ENCODE data around the gene TADA3.

- TF ChIP-seq CTCF (conservative IDR thresholded peaks at IDR 0.05; ENCODE audit: low read depth, low read length) (no peak), SMC3 (IDR thresholded peaks at IDR 0.05; ENCODE audit: low read depth, low read length) (no peak), BHLHE40 (IDR thresholded peaks at IDR 0.05; ENCODE audit: low read depth, low read length) (no peak), RAD21 (IDR thresholded peaks at IDR 0.05; ENCODE audit: low read length) (no peak), RFX5 (IDR thresholded peaks at IDR 0.05; ENCODE audit: low read depth, low read length) (no peak), POLR2A (IDR thresholded peaks at IDR 0.05; ENCODE audit: low read depth, low read length) (no peak), RCOR1 (IDR thresholded peaks at IDR 0.05; ENCODE audit: insufficient replicate concordance, low read length) (no peak), CEBPB (IDR thresholded peaks at IDR 0.05; ENCODE audit: low read depth, low read length) (no peak), NFE2L2 (IDR thresholded peaks at IDR 0.05; ENCODE audit: low read depth, low read length) (no peak), MAZ (IDR thresholded peaks at IDR 0.05; ENCODE audit: borderline replicate concordance, low read depth, low read length) (no peak), MAFK (IDR thresholded peaks at IDR 0.05; ENCODE audit: low read depth, low read length) (no peak), FOS (IDR thresholded peaks at IDR 0.05; ENCODE audit: low read depth, low read length) (no peak), ELK1 (IDR thresholded peaks at IDR 0.05; ENCODE audit: borderline replicate concordance, low read depth, low read length) (no peak)
Observed at GRCh38 chr3:9810846-9811245, 18.6 kb upstream of the TADA3 start.

Data from IMR-90 (cell line).